IPS-11a (cell line): ENCODE data around the gene CRTC1.

Experiments
- H3K4me3 ChIP-seq: one replicate; pipeline ENCODE4 v1.5.1; 2013; ENCODE audit warnings: low read depth, low read length, control low read depth

Gene CRTC1

GRCh38 chr19:18699403-18700054, 16.0 kb downstream of the CRTC1 start:
- no peak overlapping the region for H3K4me3 ChIP-seq

GRCh38 chr19:18700501-18701249, 17.2 kb downstream of the CRTC1 start:
- no peak overlapping the region for H3K4me3 ChIP-seq

GRCh38 chr19:18701250-18701608, 17.7 kb downstream of the CRTC1 start:
- H3K4me3 ChIP-seq: no peak overlapping the region

GRCh38 chr19:18704054-18704453, 20.6 kb downstream of the CRTC1 start:
- no peak overlapping the region for H3K4me3 ChIP-seq

GRCh38 chr19:18704971-18705370, 21.5 kb downstream of the CRTC1 start:
- H3K4me3 ChIP-seq: no peak overlapping the region

- H3K4me3 ChIP-seq: no peak overlapping the region
These were observed 25.2 kb downstream of the CRTC1 start for GRCh38 chr19:18708452-18709231.

GRCh38 chr19:18709546-18709945, 26.1 kb downstream of the CRTC1 start:
- no peak overlapping the region for H3K4me3 ChIP-seq

GRCh38 chr19:18710186-18710585, 26.7 kb downstream of the CRTC1 start:
- no peak overlapping the region for H3K4me3 ChIP-seq

GRCh38 chr19:18710996-18711751, 27.7 kb downstream of the CRTC1 start:
- no peak overlapping the region for H3K4me3 ChIP-seq

- no peak overlapping the region for H3K4me3 ChIP-seq
These were observed 28.4 kb downstream of the CRTC1 start for GRCh38 chr19:18711893-18712292.

- no peak overlapping the region for H3K4me3 ChIP-seq
These were observed 29.5 kb downstream of the CRTC1 start for GRCh38 chr19:18712981-18713380.

- no peak overlapping the region for H3K4me3 ChIP-seq
These were observed 30.2 kb downstream of the CRTC1 start for GRCh38 chr19:18713550-18714117.

- H3K4me3 ChIP-seq: no peak overlapping the region
These were observed 31.9 kb downstream of the CRTC1 start for GRCh38 chr19:18715416-18715815.

- no peak overlapping the region for H3K4me3 ChIP-seq
These were observed 33.4 kb downstream of the CRTC1 start for GRCh38 chr19:18716857-18717256.

- H3K4me3 ChIP-seq: no peak overlapping the region
These were observed 34.1 kb downstream of the CRTC1 start for GRCh38 chr19:18717601-18718000.

GRCh38 chr19:18718015-18718526, 34.6 kb downstream of the CRTC1 start:
- no peak overlapping the region for H3K4me3 ChIP-seq

GRCh38 chr19:18718846-18719458, 35.5 kb downstream of the CRTC1 start:
- H3K4me3 ChIP-seq: no peak overlapping the region

- H3K4me3 ChIP-seq: no peak overlapping the region
These were observed 36.1 kb downstream of the CRTC1 start for GRCh38 chr19:18719541-18719940.

- no peak overlapping the region for H3K4me3 ChIP-seq
These were observed 40.4 kb downstream of the CRTC1 start for GRCh38 chr19:18723871-18724377.
